ENCODE data around the gene HTT. TPM values are rescaled to one million over a fixed set of nuclear protein-coding genes. Genes with fewer than 3 reads are reported as not detected.
"Not testable (repeated sequence)": the region's sequence is repeated elsewhere in the genome, so short reads cannot be mapped to it uniquely, and the experiment has no call there.

HTT gene
- total RNA-seq, 1 experiment from 2014 or later = 85.4 TPM

DNA sequence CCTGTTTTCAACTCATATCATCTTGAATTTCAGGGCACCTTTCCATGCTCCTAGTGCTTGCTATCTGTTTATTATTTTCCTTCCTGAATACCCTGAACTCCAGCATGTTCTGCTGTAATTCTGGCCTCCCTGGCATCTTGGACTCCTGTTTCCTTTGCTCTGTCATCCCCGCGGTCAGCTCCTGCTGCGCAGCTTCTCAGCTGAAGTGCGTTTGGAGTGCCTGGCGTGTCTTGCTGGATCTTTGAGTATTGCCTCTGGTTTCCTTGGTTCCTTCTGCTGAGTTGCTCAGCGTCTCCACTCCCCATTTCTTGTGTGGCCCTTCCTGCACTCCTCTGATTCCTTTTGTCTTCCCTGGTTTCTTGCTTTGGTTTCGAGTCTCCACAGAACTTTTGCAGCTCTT, 84.4 kb downstream of the HTT start:
- CTCF ChIA-PET = interaction anchor here (1.0 to 1.4 kb wide), 2 partner anchors 160 to 356 kb away, joined by 3 to 4 read pairs; no protein-coding TSS in a partner anchor
- no peaks in the 10 kb centered on the region for H3K4me1 Mint-ChIP-seq

DNA sequence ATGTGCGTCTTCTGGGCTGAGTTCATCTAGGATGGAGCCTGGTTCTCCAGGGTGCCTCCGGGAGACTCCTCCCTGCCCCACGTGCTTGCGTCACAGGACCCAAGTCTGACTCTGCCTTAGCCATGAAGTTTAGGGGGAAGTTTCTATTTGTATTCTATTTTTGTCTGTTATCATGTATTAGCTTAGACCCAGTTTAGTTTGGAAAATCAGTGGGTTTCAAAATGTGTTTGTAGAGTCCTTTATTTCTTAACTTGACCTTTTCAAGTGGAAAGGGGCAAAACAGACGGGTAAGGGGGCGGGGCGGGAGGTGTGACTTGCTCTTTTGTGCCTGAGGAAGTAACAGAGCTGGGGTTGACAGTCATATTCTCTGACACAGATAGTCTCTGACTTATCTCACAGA, 86.0 kb downstream of the HTT start:
- Mint-ChIP-seq H3K27me3 (ENCODE audit: low read depth) (no peaks in the 10 kb centered on the region; the same call in none of the 2 replicates), H3K27ac (no peak overlapping the region), H3K4me1 (peaks cover 4% of the 10 kb centered on the region), H3K4me3 (no peak overlapping the region), H3K36me3 (peaks cover 78% of the 10 kb centered on the region), H3K9me3 (peaks cover 40% of the 10 kb centered on the region)
- ATAC-seq = no peak
- ChIA-PET POLR2A (no interaction called here), CTCF (no interaction called here)
- no peak for DNase-seq (ENCODE audit: low spot score)
- TF ChIP-seq JAZF1 (CRISPR knock-in tag; IDR thresholded peaks at IDR 0.05) = no peak
- TF ChIP-seq, protein P1, sequence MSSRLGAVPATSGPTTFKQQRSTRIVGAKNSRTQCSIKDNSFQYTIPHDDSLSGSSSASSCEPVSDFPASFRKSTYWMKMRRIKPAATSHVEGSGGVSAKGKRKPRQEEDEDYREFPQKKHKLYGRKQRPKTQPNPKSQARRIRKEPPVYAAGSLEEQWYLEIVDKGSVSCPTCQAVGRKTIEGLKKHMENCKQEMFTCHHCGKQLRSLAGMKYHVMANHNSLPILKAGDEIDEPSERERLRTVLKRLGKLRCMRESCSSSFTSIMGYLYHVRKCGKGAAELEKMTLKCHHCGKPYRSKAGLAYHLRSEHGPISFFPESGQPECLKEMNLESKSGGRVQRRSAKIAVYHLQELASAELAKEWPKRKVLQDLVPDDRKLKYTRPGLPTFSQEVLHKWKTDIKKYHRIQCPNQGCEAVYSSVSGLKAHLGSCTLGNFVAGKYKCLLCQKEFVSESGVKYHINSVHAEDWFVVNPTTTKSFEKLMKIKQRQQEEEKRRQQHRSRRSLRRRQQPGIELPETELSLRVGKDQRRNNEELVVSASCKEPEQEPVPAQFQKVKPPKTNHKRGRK (CRISPR knock-in tag; IDR thresholded peaks at IDR 0.05; ENCODE audit: borderline replicate concordance) = no peak

More for the DNA sequence above, 84.4 kb downstream of the HTT start:
- Mint-ChIP-seq H3K4me3 (no peak overlapping the region), H3K36me3 (peaks cover 73% of the 10 kb centered on the region), H3K27ac (no peak overlapping the region), H3K27me3 (ENCODE audit: low read depth) (no peaks in the 10 kb centered on the region; the same call in 1 of the 2 replicates), H3K9me3 (peaks cover 29% of the 10 kb centered on the region)
- no peak for ATAC-seq
- POLR2A ChIA-PET = no interaction called here
- TF ChIP-seq TEAD4 (CRISPR knock-in tag; IDR thresholded peaks at IDR 0.05) = no peak
- no peak for TF ChIP-seq TP53 (CRISPR knock-in tag; IDR thresholded peaks at IDR 0.05)
- TF ChIP-seq, protein P2, sequence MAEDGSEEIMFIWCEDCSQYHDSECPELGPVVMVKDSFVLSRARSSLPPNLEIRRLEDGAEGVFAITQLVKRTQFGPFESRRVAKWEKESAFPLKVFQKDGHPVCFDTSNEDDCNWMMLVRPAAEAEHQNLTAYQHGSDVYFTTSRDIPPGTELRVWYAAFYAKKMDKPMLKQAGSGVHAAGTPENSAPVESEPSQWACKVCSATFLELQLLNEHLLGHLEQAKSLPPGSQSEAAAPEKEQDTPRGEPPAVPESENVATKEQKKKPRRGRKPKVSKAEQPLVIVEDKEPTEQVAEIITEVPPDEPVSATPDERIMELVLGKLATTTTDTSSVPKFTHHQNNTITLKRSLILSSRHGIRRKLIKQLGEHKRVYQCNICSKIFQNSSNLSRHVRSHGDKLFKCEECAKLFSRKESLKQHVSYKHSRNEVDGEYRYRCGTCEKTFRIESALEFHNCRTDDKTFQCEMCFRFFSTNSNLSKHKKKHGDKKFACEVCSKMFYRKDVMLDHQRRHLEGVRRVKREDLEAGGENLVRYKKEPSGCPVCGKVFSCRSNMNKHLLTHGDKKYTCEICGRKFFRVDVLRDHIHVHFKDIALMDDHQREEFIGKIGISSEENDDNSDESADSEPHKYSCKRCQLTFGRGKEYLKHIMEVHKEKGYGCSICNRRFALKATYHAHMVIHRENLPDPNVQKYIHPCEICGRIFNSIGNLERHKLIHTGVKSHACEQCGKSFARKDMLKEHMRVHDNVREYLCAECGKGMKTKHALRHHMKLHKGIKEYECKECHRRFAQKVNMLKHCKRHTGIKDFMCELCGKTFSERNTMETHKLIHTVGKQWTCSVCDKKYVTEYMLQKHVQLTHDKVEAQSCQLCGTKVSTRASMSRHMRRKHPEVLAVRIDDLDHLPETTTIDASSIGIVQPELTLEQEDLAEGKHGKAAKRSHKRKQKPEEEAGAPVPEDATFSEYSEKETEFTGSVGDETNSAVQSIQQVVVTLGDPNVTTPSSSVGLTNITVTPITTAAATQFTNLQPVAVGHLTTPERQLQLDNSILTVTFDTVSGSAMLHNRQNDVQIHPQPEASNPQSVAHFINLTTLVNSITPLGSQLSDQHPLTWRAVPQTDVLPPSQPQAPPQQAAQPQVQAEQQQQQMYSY (CRISPR knock-in tag; IDR thresholded peaks at IDR 0.05) = no peak
- no peak for TF ChIP-seq GABPB1 (CRISPR knock-in tag; IDR thresholded peaks at IDR 0.05)
- TF ChIP-seq FOXJ3 (CRISPR knock-in tag; IDR thresholded peaks at IDR 0.05; ENCODE audit: borderline replicate concordance) = no peak
- TF ChIP-seq, protein P3, sequence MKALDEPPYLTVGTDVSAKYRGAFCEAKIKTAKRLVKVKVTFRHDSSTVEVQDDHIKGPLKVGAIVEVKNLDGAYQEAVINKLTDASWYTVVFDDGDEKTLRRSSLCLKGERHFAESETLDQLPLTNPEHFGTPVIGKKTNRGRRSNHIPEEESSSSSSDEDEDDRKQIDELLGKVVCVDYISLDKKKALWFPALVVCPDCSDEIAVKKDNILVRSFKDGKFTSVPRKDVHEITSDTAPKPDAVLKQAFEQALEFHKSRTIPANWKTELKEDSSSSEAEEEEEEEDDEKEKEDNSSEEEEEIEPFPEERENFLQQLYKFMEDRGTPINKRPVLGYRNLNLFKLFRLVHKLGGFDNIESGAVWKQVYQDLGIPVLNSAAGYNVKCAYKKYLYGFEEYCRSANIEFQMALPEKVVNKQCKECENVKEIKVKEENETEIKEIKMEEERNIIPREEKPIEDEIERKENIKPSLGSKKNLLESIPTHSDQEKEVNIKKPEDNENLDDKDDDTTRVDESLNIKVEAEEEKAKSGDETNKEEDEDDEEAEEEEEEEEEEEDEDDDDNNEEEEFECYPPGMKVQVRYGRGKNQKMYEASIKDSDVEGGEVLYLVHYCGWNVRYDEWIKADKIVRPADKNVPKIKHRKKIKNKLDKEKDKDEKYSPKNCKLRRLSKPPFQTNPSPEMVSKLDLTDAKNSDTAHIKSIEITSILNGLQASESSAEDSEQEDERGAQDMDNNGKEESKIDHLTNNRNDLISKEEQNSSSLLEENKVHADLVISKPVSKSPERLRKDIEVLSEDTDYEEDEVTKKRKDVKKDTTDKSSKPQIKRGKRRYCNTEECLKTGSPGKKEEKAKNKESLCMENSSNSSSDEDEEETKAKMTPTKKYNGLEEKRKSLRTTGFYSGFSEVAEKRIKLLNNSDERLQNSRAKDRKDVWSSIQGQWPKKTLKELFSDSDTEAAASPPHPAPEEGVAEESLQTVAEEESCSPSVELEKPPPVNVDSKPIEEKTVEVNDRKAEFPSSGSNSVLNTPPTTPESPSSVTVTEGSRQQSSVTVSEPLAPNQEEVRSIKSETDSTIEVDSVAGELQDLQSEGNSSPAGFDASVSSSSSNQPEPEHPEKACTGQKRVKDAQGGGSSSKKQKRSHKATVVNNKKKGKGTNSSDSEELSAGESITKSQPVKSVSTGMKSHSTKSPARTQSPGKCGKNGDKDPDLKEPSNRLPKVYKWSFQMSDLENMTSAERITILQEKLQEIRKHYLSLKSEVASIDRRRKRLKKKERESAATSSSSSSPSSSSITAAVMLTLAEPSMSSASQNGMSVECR (CRISPR knock-in tag; IDR thresholded peaks at IDR 0.05; ENCODE audit: borderline replicate concordance) = no peak
- no peak for TF ChIP-seq FOXK1 (CRISPR knock-in tag; IDR thresholded peaks at IDR 0.05)
- TF ChIP-seq, protein P4, sequence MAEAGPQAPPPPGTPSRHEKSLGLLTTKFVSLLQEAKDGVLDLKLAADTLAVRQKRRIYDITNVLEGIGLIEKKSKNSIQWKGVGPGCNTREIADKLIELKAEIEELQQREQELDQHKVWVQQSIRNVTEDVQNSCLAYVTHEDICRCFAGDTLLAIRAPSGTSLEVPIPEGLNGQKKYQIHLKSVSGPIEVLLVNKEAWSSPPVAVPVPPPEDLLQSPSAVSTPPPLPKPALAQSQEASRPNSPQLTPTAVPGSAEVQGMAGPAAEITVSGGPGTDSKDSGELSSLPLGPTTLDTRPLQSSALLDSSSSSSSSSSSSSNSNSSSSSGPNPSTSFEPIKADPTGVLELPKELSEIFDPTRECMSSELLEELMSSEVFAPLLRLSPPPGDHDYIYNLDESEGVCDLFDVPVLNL (CRISPR knock-in tag; IDR thresholded peaks at IDR 0.05; ENCODE audit: borderline replicate concordance, low read depth) = no peak
- no peak for TF ChIP-seq SOX15 (CRISPR knock-in tag; IDR thresholded peaks at IDR 0.05)
- TF ChIP-seq NFATC4 (CRISPR knock-in tag; IDR thresholded peaks at IDR 0.05) = no peak
- TF ChIP-seq ZNF121 (CRISPR knock-in tag; IDR thresholded peaks at IDR 0.05) = no peak
- TF ChIP-seq ATF1 (CRISPR knock-in tag; IDR thresholded peaks at IDR 0.05) = no peak
- no peak for TF ChIP-seq IRF2 (CRISPR knock-in tag; IDR thresholded peaks at IDR 0.05; ENCODE audit: borderline replicate concordance, low read depth)
- no peak for DNase-seq (ENCODE audit: low spot score)

DNA sequence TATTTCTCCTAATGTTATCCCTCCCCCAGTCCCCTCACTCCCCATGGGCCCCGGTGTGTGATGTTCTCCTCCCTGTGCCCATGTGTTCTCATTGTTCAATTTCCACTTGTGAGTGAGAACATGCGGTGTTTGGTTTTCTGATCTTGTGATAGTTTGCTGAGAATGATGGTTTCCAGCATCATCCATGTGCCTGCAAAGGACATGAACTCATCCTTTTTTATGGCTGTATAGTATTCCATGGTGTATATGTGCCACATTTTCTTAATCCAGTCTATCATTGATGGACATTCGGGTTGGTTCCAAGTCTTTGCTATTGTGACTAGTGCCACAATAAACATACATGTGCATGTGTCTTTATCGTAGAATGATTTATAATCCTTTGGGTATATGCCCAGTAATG, 86.6 kb downstream of the HTT start:
- ATAC-seq; H3K4me1 Mint-ChIP-seq; POLR2A ChIA-PET; H3K27me3 Mint-ChIP-seq (ENCODE audit: low read depth); H3K4me3 Mint-ChIP-seq; H3K27ac Mint-ChIP-seq; DNase-seq (ENCODE audit: low spot score); CTCF ChIA-PET: not testable (repeated sequence)
- Mint-ChIP-seq H3K36me3 (peaks cover 84% of the 10 kb centered on the region), H3K9me3 (peaks cover 43% of the 10 kb centered on the region)

Data from WTC11 (cell line).